Endometrium (tissue), 2 donors: ENCODE measurements around the gene ABCB6.
"Not testable (repeated sequence)": the region's sequence is repeated elsewhere in the genome, so short reads cannot be mapped to it uniquely, and the experiment has no call there.

ENCODE experiments used
- FAIRE-seq: peaks from 2 replicates; lab custom pipeline; 2012; peaks lifted over from hg19 to GRCh38; lab: Jason Lieb, UNC
- donor health status: control.
- donor health status: control.

Gene ABCB6

DNA sequence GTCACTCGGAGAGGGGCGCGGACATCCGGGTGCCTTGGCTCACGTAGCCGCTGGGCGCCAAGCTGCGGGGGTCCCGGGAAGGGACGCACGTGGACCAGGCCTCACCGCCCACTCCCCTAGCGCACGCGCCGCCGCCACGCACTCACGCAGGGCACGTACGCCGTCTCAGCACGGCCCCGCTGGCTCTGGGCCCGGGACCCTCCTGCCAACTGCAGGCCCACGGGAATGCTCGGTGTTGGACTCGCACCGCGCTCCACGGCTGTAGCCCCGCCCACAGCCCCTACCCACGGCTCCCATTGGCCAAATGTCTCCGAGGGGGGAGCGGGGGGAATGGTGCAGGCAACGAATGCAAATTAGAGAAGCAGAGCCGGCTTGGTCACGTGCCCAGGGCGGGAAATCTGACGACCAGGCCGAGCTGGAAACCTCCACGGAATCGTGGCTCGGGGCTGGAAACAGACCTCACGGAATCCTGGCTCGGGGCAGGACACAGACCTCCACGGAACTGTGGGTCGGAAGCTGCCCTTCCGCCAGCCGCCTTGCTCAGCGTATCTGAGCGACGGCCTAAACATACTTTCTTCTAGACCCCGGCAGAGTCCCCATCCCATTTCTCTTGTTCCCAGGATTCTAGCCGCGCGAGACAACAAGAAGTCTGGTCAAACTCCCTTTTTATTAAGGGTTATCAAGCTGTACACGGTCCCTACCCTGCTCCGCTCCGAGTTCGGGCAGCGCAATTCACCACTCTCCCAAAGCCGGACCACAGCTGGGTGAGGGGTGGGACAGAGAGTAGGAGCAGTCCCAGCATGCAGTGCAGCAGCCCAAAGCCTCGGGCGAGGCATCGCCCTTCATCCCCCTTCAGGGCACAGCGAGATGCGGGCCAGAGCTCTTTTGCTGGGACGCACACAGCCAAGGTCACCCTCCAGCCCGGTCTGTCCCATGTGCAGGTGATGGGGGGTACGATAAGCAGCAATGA lies at the start of gene ABCB6:
Gene ABCB6 (minus strand): TSS at position 227 of the 970 bp plus-strand sequence. CDS start 285 bp downstream, outside the sequence.
- FAIRE-seq: peak; percentile 74

DNA sequence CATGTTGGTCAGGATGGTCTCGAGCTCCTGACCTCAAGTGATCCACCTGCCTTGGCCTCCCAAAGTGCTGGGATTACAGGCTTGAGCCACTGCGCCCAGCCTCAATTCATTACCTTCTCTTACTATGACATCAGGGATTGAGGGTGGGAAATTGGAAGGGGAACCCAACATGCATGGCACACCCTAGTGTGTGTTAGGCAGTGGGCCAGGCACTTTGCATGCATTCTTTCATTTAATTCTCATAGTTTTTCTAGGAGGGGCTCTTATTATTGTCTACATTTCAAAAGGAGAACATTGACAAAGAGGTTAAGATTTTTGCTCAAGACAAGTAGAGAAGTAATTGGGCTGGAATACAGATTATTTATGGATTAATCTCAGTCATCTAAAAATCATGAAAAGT lies 49.5 kb upstream of the ABCB6 start:
- no peak for FAIRE-seq

GRCh38 chr2:219266886-219267285 lies 48.1 kb upstream of the ABCB6 start:
- no peak for FAIRE-seq

- no peak for FAIRE-seq
Measured at GRCh38 chr2:219266232-219266631, 47.5 kb upstream of the ABCB6 start.

DNA sequence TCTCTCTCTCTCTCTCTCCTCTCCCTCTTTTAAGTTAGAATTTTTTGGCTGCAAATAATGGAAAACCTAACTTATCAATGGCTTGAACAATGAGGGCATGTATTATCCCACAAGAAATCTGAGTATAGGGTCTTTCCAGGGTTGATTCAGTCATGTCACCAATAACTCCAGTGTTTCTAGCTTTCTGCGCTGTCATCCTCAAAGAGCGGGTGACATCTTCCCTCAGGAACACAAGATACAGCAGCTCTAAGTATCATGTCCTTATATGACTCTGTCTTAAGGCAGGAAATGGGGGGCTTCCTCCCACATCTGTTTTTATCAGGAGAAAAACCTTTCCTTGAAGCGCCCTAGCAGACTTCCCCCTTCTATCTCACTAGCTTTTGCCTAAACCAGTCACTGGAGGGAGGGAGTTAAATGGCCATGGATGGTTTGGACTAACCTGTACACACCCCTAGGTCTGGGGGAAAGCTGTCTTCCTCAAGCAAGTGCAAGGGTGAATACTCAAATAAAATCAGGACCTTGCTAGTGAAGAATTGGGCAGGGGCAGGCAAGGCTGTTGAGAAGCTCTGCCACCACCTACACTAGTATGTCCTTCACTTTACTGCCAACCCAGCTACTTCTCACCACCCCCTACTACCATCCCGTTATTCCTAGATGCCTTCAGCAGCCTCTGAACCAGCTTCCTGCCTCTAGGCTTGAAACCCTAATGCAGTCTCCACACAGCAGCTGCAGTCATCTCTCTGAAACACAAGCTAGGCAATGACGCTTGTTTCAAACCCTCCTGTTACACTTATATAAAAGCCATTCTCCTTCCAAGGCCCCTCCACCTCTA lies 42.5 kb upstream of the ABCB6 start:
- no peak for FAIRE-seq

GRCh38 chr2:219258942-219259341 lies 40.2 kb upstream of the ABCB6 start:
- FAIRE-seq: not testable (repeated sequence)

- no peak for FAIRE-seq
Measured at GRCh38 chr2:219254590-219255201, 35.9 kb upstream of the ABCB6 start.

- no peak for FAIRE-seq
Measured at GRCh38 chr2:219253753-219254589, 35.2 kb upstream of the ABCB6 start, which contains the start of gene TUBA4A. TSS of gene TUBA4A (minus strand) at chr2:219253918. CDS start at chr2:219253858, 60 bp downstream.

DNA sequence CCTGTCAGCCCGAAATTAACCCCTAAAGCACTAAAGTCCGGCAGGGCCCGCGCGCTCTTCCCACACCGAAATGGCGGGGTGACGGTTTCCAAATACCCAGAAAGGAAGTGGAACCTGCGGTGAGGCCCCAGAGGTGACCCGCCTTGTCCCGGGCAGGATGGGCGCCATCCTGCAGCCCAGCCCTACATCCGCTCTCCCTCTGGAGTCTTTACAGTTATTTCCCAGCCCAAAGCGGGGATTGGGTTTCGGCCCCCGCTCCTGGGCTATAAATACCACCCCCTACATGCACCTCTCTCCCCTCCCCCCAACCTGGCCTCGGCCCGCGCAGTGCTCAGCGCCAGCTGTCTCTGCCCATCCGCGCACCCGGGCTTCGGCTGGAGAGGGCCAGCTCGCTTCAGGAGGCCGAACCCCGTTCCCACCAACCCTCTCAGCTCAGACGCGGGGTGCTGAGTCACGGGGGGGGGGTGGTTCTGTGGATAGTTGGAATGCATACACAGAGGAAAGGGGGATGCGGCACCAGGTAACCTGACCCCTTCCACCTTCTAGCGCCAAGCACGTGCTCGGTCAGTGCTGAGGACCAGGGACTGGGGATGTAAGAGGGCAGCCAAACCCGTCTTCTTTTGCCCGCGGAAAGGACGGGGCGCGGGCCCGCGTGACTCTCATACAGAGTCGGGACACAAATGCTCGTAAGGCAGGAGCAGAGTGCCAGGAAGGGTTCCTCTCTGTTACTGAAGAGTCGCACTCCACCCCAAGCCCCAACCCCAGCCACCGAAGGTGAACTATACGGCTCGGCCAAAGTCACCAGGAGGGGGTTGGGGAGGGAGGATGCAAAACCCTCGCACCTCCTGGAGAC lies 34.4 kb upstream of the ABCB6 start, which contains the start of gene TUBA4B:
Gene TUBA4B (plus strand): TSS at position 344 of the 853 bp plus-strand sequence. CDS start 165 bp downstream, at position 509.
- FAIRE-seq: no peak

- FAIRE-seq: no peak
Measured at GRCh38 chr2:219252570-219252899, 33.8 kb upstream of the ABCB6 start.

DNA sequence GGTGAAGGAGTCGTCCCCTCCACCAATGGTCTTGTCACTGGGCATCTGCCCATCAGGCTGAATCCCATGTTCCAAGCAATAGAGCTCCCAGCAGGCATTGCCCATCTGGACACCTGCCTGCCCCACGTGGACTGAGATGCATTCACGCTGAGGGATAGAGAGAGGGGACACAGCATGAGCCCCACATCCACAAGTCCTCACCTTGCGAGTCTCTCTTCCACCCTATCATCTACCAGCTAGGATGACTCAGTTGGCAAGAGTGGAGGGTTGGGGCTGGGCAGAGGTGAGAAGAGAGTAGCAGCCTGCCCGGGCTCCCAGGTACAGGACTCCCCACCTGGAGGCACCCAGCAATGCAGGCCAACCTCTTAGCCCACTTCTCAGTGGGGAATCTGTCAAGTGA lies 33.3 kb upstream of the ABCB6 start:
- no peak for FAIRE-seq

- FAIRE-seq: no peak
Measured at GRCh38 chr2:219251656-219252055, 32.9 kb upstream of the ABCB6 start.

DNA sequence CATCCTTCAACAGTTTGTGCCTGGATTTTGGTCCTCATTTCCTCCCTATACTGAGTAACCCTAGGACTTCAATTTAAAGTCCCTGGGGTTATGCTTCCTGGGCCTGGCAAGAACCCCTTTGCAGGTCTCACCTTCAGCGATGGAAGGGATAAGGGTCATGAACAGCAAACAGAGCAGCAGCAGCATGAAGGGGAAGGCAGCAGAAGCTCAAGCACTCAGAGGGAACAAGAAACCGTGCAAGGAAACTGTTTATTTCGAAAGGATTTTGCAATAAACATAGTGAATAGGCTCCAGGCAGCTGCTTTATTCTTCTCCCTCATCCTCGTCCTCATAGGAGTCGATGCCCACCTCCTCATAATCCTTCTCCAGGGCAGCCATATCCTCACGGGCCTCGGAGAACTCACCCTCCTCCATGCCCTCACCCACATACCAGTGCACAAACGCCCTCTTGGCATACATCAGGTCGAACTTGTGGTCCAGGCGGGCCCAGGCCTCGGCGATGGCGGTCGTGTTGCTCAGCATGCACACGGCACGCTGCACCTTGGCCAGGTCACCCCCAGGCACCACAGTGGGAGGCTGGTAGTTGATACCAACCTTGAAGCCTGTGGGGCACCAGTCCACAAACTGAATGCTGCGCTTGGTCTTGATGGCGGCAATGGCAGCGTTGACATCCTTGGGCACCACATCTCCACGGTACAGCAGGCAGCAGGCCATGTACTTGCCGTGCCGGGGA lies 31.5 kb upstream of the ABCB6 start:
- FAIRE-seq: no peak

DNA sequence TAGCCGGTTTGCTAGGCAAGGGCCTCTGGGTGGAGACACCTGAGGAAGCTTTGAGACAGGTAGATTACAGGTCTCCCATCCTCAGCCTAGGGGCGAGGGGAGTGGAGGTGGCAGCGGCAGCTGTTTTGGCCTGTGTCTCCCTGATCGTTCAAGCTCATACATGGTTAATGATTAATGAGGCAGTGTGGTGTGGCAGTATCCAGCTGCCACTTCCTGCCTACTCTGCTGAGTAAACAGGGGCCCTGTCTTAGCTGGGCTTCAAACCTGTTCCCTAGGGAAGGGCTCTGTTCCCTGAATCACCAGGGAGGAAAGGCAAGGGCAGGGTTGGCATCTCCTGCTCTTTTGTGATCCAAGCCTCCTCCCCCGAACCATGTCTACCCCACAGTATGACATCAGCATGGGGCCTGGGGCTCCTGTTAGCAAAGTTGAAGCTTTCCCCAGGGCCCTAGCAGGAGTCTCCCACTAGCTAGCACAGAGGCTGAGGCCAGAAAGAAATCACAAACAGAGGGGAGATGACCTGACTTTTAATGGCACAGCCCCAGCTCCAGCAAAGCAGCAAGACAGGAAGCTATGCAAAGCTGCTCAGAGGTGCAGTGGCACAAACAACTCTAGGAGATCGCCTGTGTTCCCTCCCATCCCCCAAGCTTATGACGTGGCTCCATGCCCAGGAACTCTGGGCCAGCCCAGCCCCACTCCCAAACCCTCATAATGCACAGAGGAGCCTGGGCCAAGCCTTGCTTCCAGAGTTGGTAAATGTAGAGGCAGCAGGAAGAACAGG lies 30.6 kb upstream of the ABCB6 start:
- FAIRE-seq: no peak

DNA sequence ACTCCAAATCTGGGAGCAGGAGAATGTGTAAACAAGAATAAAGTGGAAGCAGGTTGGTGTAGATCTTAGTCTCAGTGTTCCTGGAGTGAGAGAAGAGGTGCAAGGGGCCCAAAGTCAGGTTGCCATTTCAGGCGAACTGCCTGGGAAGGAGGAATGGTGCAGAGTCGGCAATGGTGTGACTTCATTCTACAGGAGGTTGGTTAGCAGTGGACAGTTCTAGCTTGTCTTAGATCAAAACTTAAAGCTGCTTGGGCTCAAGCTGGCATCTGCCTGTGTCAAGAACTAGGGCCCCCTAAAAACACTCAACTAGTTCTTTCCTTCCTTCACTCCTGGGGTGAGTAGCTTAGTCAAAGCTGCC lies 30.1 kb upstream of the ABCB6 start:
- FAIRE-seq: no peak

- FAIRE-seq: no peak
Measured at GRCh38 chr2:219247678-219248642, 29.2 kb upstream of the ABCB6 start.

DNA sequence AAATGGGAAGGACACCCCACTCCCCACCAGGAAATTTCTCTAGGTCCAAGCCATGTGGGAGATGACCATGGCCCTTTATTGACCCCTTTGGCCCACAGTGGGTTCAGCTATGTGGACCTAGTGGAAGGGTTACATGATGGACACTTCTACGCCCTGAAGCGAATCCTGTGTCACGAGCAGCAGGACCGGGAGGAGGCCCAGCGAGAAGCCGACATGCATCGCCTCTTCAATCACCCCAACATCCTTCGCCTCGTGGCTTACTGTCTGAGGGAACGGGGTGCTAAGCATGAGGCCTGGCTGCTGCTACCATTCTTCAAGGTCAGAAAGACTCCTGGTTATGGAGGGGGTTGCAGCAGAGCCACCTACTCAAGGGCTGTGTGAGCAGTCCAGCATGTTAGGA lies 27.8 kb upstream of the ABCB6 start:
- no peak for FAIRE-seq

DNA sequence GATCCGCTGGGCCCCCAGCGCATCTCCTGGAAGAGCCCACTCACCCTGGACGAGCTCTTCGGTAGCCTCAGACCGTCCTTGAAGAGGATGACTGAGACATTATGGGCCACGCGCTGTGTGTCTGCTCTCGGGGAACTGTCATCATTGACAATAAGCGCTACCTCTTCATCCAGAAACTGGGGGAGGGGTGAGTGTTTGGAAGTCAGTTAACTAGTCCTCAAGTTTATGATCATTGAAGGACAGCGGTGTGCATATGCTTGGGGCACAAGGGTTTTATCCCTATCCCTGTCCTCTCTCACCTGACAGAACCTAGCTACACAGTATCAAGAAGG lies 27.1 kb upstream of the ABCB6 start:
- no peak for FAIRE-seq
